8988T (cell line): ENCODE data around the gene RBMS3.

ENCODE experiments used
- DNase-seq: peaks from one replicate; pipeline ENCODE4 v3.0.0; 2011

The RBMS3 gene

DNA sequence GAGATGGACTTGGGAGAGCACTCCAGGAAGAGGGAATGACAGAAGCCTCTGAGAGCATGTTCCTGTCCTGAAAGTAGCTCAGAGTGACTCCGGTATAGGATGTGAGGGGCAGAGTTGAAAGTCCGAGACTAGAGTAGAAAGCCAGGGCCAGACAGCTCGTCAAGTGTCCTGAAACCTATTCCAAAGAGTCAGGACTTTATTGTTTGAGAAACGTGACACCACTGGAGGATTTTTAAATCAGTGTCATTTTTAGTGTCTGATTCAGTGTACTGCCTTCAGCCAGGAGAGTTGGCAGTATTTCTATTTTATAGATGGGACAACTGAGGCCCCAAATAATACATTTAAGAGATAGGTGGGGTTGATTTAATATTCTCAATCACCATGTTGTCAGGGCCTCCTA lies 1.6 kb upstream of the RBMS3 start:
- DNase-seq: no peak

DNA sequence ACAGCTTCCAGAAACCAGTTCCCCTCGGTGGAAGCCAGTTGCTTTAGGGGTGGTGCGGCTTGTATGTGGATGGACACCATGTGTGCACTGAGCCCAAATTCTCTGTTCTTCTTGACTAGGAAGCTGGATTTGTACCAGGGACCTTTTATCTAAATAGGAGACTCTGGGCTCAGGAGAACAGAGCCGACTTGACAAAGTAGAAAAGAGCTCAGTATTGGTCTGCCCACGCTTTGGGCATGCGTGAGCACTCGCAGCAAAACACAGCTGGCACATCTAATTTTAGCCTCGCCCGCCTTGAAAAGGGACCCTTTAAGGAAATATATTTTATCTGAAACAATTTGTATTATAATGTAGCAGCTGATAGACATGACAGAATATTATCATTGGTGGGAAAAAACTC lies 1.1 kb upstream of the RBMS3 start:
- no peak for DNase-seq

GRCh38 chr3:29281094-29281343 lies 148 bp downstream of the RBMS3 start:
- DNase-seq: no peak

GRCh38 chr3:29281344-29282241 lies 722 bp downstream of the RBMS3 start:
- DNase-seq: no peak

- no peak for DNase-seq
Measured at GRCh38 chr3:29282427-29283230, 1.8 kb downstream of the RBMS3 start.

- DNase-seq: no peak
Measured at GRCh38 chr3:29283231-29284119, 2.6 kb downstream of the RBMS3 start.

- no peak for DNase-seq
Measured at GRCh38 chr3:29284497-29284896, 3.6 kb downstream of the RBMS3 start.

- DNase-seq: no peak
Measured at GRCh38 chr3:29285471-29286071, 4.7 kb downstream of the RBMS3 start.

- DNase-seq: no peak
Measured at GRCh38 chr3:29286478-29287240, 5.8 kb downstream of the RBMS3 start.

GRCh38 chr3:29290596-29290995 lies 9.7 kb downstream of the RBMS3 start:
- no peak for DNase-seq

DNA sequence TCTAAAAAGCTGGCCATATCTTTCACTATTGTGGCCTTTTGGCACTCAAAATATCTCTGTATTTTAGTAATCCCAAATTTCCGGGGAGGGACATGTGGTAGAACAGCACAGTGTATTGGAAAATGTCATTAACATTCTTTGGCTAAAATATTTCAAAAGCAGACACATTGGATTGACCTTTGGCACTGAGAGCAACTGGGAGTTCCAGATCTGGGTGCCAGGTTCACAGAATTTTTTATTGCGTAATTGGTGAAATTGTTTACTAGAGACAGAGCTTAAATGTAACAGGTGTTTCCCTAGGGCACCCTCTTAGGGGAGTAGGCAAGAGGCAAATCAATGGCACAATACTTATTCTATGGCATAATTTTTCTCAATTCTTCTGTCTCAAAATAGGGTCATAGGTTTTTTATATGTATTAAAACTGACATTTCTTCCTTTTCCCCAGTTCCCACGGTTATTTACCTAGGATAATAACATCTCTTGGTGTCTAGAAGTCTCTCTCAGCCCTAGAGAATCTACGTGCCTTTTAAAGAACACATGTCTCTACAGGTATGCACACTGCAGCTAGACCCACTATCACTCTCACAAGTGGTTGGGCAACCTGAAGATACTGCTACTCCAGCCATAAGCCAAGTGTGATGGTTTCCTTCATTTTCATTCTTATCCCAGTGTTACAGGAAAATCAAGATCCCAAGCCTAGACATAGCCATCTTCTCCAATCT lies 10.6 kb downstream of the RBMS3 start:
- DNase-seq: no peak

- DNase-seq: no peak
Measured at GRCh38 chr3:29291982-29292363, 11.1 kb downstream of the RBMS3 start.

- no peak for DNase-seq
Measured at GRCh38 chr3:29293421-29293820, 12.6 kb downstream of the RBMS3 start.

- DNase-seq: no peak
Measured at GRCh38 chr3:29297998-29298397, 17.1 kb downstream of the RBMS3 start.

- no peak for DNase-seq
Measured at GRCh38 chr3:29301332-29302019, 20.6 kb downstream of the RBMS3 start.

DNA sequence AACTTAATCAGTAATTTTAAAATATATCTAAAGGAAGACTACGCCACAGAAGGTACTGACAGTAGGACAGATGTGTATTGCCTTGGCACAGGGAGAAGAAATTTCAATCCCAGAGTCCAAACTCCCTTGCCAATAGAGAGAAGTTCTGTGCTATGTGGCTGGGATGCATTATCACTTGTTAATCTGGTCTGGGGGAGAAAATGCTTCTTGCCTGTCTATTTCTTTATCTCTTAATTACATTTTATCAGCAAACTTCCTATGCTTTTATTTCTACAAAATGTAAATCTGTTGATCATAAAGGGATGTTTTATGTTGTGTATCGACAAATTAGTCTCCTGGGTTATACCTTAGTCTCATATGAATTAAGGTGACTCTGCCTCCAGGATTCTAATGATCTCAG lies 21.7 kb downstream of the RBMS3 start:
- no peak for DNase-seq

- DNase-seq: no peak
Measured at GRCh38 chr3:29307295-29307694, 26.4 kb downstream of the RBMS3 start.

DNA sequence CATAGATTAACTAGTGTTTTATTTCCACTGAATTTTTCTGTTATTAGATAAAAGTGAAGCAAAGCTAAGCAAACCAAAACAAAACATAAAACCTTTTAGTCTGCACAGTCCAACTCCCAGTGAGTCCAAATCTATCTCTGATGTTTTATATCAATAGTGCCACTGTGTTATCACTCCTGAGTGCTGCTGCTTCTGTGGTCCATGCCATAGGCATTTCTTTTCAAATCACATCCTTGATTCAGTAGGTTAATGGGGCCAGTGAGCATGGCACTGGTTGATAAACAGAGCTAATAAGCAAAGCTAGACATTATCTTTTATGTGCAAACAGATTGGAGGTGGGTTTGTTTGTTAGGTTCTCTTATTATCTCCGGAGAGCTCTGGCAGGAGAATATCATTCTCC lies 30.0 kb downstream of the RBMS3 start:
- DNase-seq: no peak

DNA sequence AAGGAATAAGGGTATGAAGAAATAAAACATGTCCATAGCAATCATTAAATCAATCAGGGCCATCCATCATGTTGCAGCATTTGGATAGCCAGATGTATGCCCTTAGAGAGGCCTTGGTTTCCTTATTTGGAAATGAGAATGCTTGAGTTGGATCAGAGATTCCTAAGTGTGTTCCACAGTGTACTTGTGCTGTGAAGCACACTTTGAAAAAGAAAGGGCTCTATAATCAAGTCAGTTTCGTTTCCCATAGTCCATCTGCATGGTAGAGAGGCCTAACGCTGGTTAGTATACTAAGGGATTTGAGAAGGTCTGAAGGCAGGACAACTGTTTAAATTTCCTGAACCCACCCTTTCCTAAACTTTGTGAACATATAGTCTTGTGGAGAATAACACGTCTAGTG lies 30.9 kb downstream of the RBMS3 start:
- DNase-seq: no peak

GRCh38 chr3:29312395-29312794 lies 31.5 kb downstream of the RBMS3 start:
- DNase-seq: no peak

GRCh38 chr3:29312960-29313452 lies 32.1 kb downstream of the RBMS3 start:
- DNase-seq: no peak
